ENCODE results near the gene PDZRN3. TPM values are rescaled to one million over a fixed set of nuclear protein-coding genes. Genes with fewer than 3 reads are reported as not detected.

PDZRN3 gene
- total and polyA plus RNA-seq, 4 donors: 0.69 to 1.8 (median 0.92) TPM

GRCh38 chr3:73558727-73559075 lies 66.0 kb downstream of the PDZRN3 start:
- DNase-seq (ENCODE audit: low spot score): no peak
- Histone ChIP-seq H3K9me3 (ENCODE audit: control insufficient read depth in 4 of 4, low read length in 3 of 4) (no peaks in the 10 kb centered on the region), H3K36me3 (ENCODE audit: control insufficient read depth in 4 of 4, insufficient read depth in 3 of 4, low read depth in 1 of 4, low read length in 3 of 4) (no peaks in the 10 kb centered on the region), H3K27ac (ENCODE audit: low read depth in 1 of 2, low read length in 2 of 2) (no peak overlapping the region), H3K9ac (ENCODE audit: low read depth in 1 of 2, low read length in 2 of 2) (no peak overlapping the region), H3K4me1 (ENCODE audit: control insufficient read depth in 4 of 4, insufficient read depth in 4 of 4, low read length in 3 of 4) (no peaks in the 10 kb centered on the region), H3K27me3 (ENCODE audit: control insufficient read depth in 4 of 4, insufficient read depth in 4 of 4, low read length in 3 of 4) (no peaks in the 10 kb centered on the region), H3K4me3 (ENCODE audit: low read depth in 1 of 3, low read length in 3 of 3) (no peak overlapping the region)
- TF ChIP-seq EGR1 (IDR thresholded peaks at IDR 0.05; ENCODE audit: low read depth in 2 of 2) (no peak), FOXA1 (IDR thresholded peaks at IDR 0.05) (no peak), FOXA2 (IDR thresholded peaks at IDR 0.05) (no peak), NR2F2 (IDR thresholded peaks at IDR 0.05) (no peak), CTCF (IDR thresholded peaks at IDR 0.05; ENCODE audit: low read depth, low read length, missing input control) (no peak), MAX (IDR thresholded peaks at IDR 0.05) (no peak), YY1 (IDR thresholded peaks at IDR 0.05) (no peak), REST (IDR thresholded peaks at IDR 0.05) (no peak), GABPA (IDR thresholded peaks at IDR 0.05 in 1 of 2, conservative IDR thresholded peaks at IDR 0.05 in 1 of 2) (no peak), ZBTB33 (IDR thresholded peaks at IDR 0.05) (no peak), SP1 (IDR thresholded peaks at IDR 0.05) (no peak), RXRA (IDR thresholded peaks at IDR 0.05) (no peak), RAD21 (IDR thresholded peaks at IDR 0.05) (no peak), ATF3 (IDR thresholded peaks at IDR 0.05) (no peak), HNF4A (conservative IDR thresholded peaks at IDR 0.05) (no peak)
- WGBS: 78% methylated on average over 4 of the region's 4 CpGs
